Adipocyte (in vitro differentiated cells): ENCODE results near the gene GARNL3.
A peak's percentile ranks its signal among the peaks of the same experiment; 100 is the strongest.

ENCODE experiments used
- DNase-seq: peaks from one replicate; pipeline ENCODE4 v3.0.0-alpha.2; 2015; ENCODE audit warnings: low read depth
- H3K27me3 ChIP-seq: replicated peaks from 2 replicates; pipeline ENCODE4 v1.7.0; 2013; ENCODE audit warnings: mild to moderate bottlenecking, low read length, moderate library complexity; ENCODE audit not compliant: control insufficient read depth, insufficient read depth
- H3K36me3 ChIP-seq: 2 replicates; pipeline ENCODE4 v1.7.0; 2013; ENCODE audit warnings: low read length, mild to moderate bottlenecking, moderate library complexity; ENCODE audit not compliant: control insufficient read depth, insufficient read depth, severe bottlenecking
- H3K4me1 ChIP-seq: 2 replicates; pipeline ENCODE4 v1.7.0; 2013; ENCODE audit warnings: mild to moderate bottlenecking, low read length, moderate library complexity; ENCODE audit not compliant: control insufficient read depth, insufficient read depth
- H3K4me3 ChIP-seq: 2 replicates; pipeline ENCODE4 v1.7.0; 2013; ENCODE audit warnings: mild to moderate bottlenecking, low read length, moderate library complexity
- H3K9ac ChIP-seq: 2 replicates; pipeline ENCODE4 v1.7.0; 2013; ENCODE audit warnings: mild to moderate bottlenecking, low read length, moderate library complexity
- H3K9me3 ChIP-seq: 2 replicates; pipeline ENCODE4 v1.7.0; 2013; ENCODE audit warnings: mild to moderate bottlenecking, low read length, moderate library complexity; ENCODE audit not compliant: control insufficient read depth

The GARNL3 gene

GRCh38 chr9:127244609-127245601, 19.7 kb upstream of the GARNL3 start:
- Histone ChIP-seq H3K4me1 (peaks cover 4% of the 10 kb centered on the region), H3K27me3 (peaks cover 4% of the 10 kb centered on the region), H3K9me3 (no peaks in the 10 kb centered on the region), H3K4me3 (peak overlapping the region; percentile 85), H3K9ac (peak overlapping the region; percentile 86), H3K36me3 (no peaks in the 10 kb centered on the region)
- DNase-seq: peak; percentile 99

- peaks cover 4% of the 10 kb centered on the region for H3K4me1 ChIP-seq
- peak overlapping the region; percentile 85 for H3K4me3 ChIP-seq
Measured at GRCh38 chr9:127245637-127246164, 18.9 kb upstream of the GARNL3 start.

GRCh38 chr9:127248241-127248640, 16.3 kb upstream of the GARNL3 start:
- Histone ChIP-seq H3K9me3 (no peaks in the 10 kb centered on the region), H3K4me1 (peaks cover 4% of the 10 kb centered on the region), H3K9ac (no peak overlapping the region), H3K36me3 (no peaks in the 10 kb centered on the region), H3K27me3 (peaks cover 17% of the 10 kb centered on the region), H3K4me3 (no peak overlapping the region)
- no peak for DNase-seq

More at GRCh38 chr9:127245637-127246164, 18.9 kb upstream of the GARNL3 start:
- peaks cover 8% of the 10 kb centered on the region for H3K27me3 ChIP-seq
- no peaks in the 10 kb centered on the region for H3K9me3 ChIP-seq
- no peak for DNase-seq
- peak overlapping the region; percentile 86 for H3K9ac ChIP-seq
- no peaks in the 10 kb centered on the region for H3K36me3 ChIP-seq

GRCh38 chr9:127249877-127250276, 14.7 kb upstream of the GARNL3 start:
- Histone ChIP-seq H3K9ac (no peak overlapping the region), H3K36me3 (no peaks in the 10 kb centered on the region), H3K4me3 (no peak overlapping the region), H3K27me3 (peaks cover 27% of the 10 kb centered on the region), H3K4me1 (no peaks in the 10 kb centered on the region), H3K9me3 (no peaks in the 10 kb centered on the region)
- no peak for DNase-seq

- Histone ChIP-seq H3K27me3 (peaks cover 36% of the 10 kb centered on the region), H3K4me3 (no peak overlapping the region), H3K4me1 (no peaks in the 10 kb centered on the region), H3K36me3 (no peaks in the 10 kb centered on the region), H3K9me3 (no peaks in the 10 kb centered on the region), H3K9ac (no peak overlapping the region)
- DNase-seq: no peak
Measured at GRCh38 chr9:127250896-127251391, 13.6 kb upstream of the GARNL3 start.

GRCh38 chr9:127252410-127253318, 11.9 kb upstream of the GARNL3 start:
- no peak for DNase-seq
- Histone ChIP-seq H3K36me3 (no peaks in the 10 kb centered on the region), H3K9ac (no peak overlapping the region), H3K4me1 (peaks cover 3% of the 10 kb centered on the region), H3K27me3 (peaks cover 37% of the 10 kb centered on the region), H3K4me3 (no peak overlapping the region), H3K9me3 (no peaks in the 10 kb centered on the region)

GRCh38 chr9:127253446-127253845, 11.1 kb upstream of the GARNL3 start:
- H3K9me3 ChIP-seq: no peaks in the 10 kb centered on the region
- no peak for DNase-seq
- peaks cover 3% of the 10 kb centered on the region for H3K4me1 ChIP-seq
- H3K9ac ChIP-seq: no peak overlapping the region
- H3K36me3 ChIP-seq: no peaks in the 10 kb centered on the region
- no peak overlapping the region for H3K4me3 ChIP-seq
- peaks cover 44% of the 10 kb centered on the region for H3K27me3 ChIP-seq

GRCh38 chr9:127255692-127256091, 8.9 kb upstream of the GARNL3 start:
- H3K27me3 ChIP-seq: peaks cover 56% of the 10 kb centered on the region
- H3K4me1 ChIP-seq: peaks cover 3% of the 10 kb centered on the region
- H3K36me3 ChIP-seq: no peaks in the 10 kb centered on the region
- H3K4me3 ChIP-seq: no peak overlapping the region
- H3K9me3 ChIP-seq: no peaks in the 10 kb centered on the region
- DNase-seq: no peak
- no peak overlapping the region for H3K9ac ChIP-seq

- no peak for DNase-seq
- H3K4me1 ChIP-seq: peaks cover 3% of the 10 kb centered on the region
- H3K9ac ChIP-seq: no peak overlapping the region
- no peaks in the 10 kb centered on the region for H3K9me3 ChIP-seq
- H3K36me3 ChIP-seq: no peaks in the 10 kb centered on the region
- H3K4me3 ChIP-seq: no peak overlapping the region
- peaks cover 51% of the 10 kb centered on the region for H3K27me3 ChIP-seq
Measured at GRCh38 chr9:127256324-127256723, 8.2 kb upstream of the GARNL3 start.

GRCh38 chr9:127258606-127259471, 5.7 kb upstream of the GARNL3 start:
- Histone ChIP-seq H3K9ac (no peak overlapping the region), H3K4me3 (no peak overlapping the region), H3K4me1 (peaks cover 3% of the 10 kb centered on the region), H3K9me3 (no peaks in the 10 kb centered on the region), H3K27me3 (peaks cover 43% of the 10 kb centered on the region), H3K36me3 (no peaks in the 10 kb centered on the region)
- DNase-seq: no peak
